Endothelial cell of umbilical vein (primary cell): ENCODE measurements around the gene DIP2B. TPM values are rescaled to one million over a fixed set of nuclear protein-coding genes. Genes with fewer than 3 reads are reported as not detected.
A peak's percentile ranks its signal among the peaks of the same experiment; 100 is the strongest.

ENCODE experiments used
- BruUV-seq: library from RNA; stranded (reverse); fragments of 400-500 nt; replicated peaks from 2 replicates; lab custom pipeline; 2021; lab: Mats Ljungman, UMichigan
- CTCF ChIA-PET: fragments of 300-600, 350-600 bp; sonication (Branson Sonifier 250); formaldehyde crosslinking; loops from one replicate; lab custom pipeline; 2021; ENCODE audit warnings: antibody characterized with exemption, inconsistent platforms; lab: Charles Lee
- POLR2A ChIA-PET: fragments of 300-600, 350-600 bp; sonication (Branson Sonifier 250); formaldehyde crosslinking; loops from one replicate; lab custom pipeline; 2021; ENCODE audit warnings: antibody characterized with exemption, inconsistent platforms; lab: Charles Lee
- DNase-seq: peaks from one replicate; pipeline ENCODE4 v3.0.0-alpha.2; 2011; ENCODE audit warnings: low read depth, low spot score
- FAIRE-seq: peaks from 2 replicates; lab custom pipeline; 2011; peaks lifted over from hg19 to GRCh38; lab: Jason Lieb, UNC
- H2AFZ ChIP-seq: 2 replicates; pipeline ENCODE4 v1.6.0; 2012; ENCODE audit warnings: low read depth, low read length, control low read depth, inconsistent platforms
- H3K27ac ChIP-seq: 2 replicates; pipeline ENCODE4 v1.5.1; 2011; ENCODE audit warnings: low read depth, mild to moderate bottlenecking, control low read depth, low read length, moderate library complexity; ENCODE audit not compliant: insufficient read depth
- H3K27me3 ChIP-seq, 2 experiments: 2 replicates each; pipeline versions ENCODE4 v1.6.0 to v1.6.1; 2011; ENCODE audit warnings: low read length in 2 of 2, mixed read lengths in 1 of 2; ENCODE audit not compliant: control insufficient read depth in 2 of 2, insufficient read depth in 2 of 2
- H3K36me3 ChIP-seq, 2 experiments: 2 replicates in 1 of 2; 3 replicates in 1 of 2; pipeline ENCODE4 v1.5.1; 2011; ENCODE audit warnings: low read length in 2 of 2, mild to moderate bottlenecking in 1 of 2, moderate library complexity in 1 of 2; ENCODE audit not compliant: control insufficient read depth in 2 of 2, insufficient read depth in 2 of 2; ENCODE audit errors: extremely low read depth in 1 of 2
- H3K4me1 ChIP-seq: 3 replicates; pipeline ENCODE4 v1.5.1; 2011; ENCODE audit warnings: mild to moderate bottlenecking, low read length; ENCODE audit not compliant: control insufficient read depth, insufficient read depth; ENCODE audit errors: extremely low read depth
- H3K4me2 ChIP-seq: 2 replicates; pipeline ENCODE4 v1.6.1; 2011; ENCODE audit warnings: low read length, control low read depth, mixed read lengths; ENCODE audit not compliant: insufficient read depth
- H3K4me3 ChIP-seq, 3 experiments: fragments of 200-600 bp in 1 of 3; sonication (generic), shearing (Covaris generic) in 1 of 3; replicated peaks in 1 of 3; 2 replicates each; pipeline ENCODE4 v1.5.1; 2011 to 2016; ENCODE audit warnings: control low read depth in 3 of 3, low read length in 3 of 3, mild to moderate bottlenecking in 2 of 3, inconsistent platforms in 1 of 3, low read depth in 1 of 3, moderate library complexity in 1 of 3; ENCODE audit not compliant: insufficient read depth in 1 of 3
- H3K79me2 ChIP-seq: 2 replicates; pipeline ENCODE4 v1.6.0; 2012; ENCODE audit warnings: low read length, inconsistent platforms; ENCODE audit not compliant: control insufficient read depth, insufficient read depth
- H3K9ac ChIP-seq: replicated peaks from 2 replicates; pipeline ENCODE3; 2011; ENCODE audit warnings: low read length, control low read depth; ENCODE audit not compliant: insufficient read depth; ENCODE audit errors: extremely low read depth
- H3K9me1 ChIP-seq: replicated peaks from 3 replicates; pipeline ENCODE4 v1.6.0; 2011; ENCODE audit warnings: mild to moderate bottlenecking, low read length; ENCODE audit not compliant: control insufficient read depth, insufficient read depth; ENCODE audit errors: extremely low read depth
- H3K9me3 ChIP-seq: replicated peaks from 2 replicates; pipeline ENCODE4 v1.5.1; 2012; ENCODE audit warnings: low read length, inconsistent platforms; ENCODE audit not compliant: control insufficient read depth, insufficient read depth
- H4K20me1 ChIP-seq: replicated peaks from 2 replicates; pipeline ENCODE3; 2011; ENCODE audit warnings: mild to moderate bottlenecking, low read length; ENCODE audit not compliant: control insufficient read depth, insufficient read depth; ENCODE audit errors: extremely low read depth
- EZH2 ChIP-seq: IDR thresholded peaks from 2 replicates; pipeline ENCODE4 v1.6.1; 2012; ENCODE audit warnings: borderline replicate concordance, low read depth, mild to moderate bottlenecking, moderate library complexity, low read length, inconsistent platforms; ENCODE audit not compliant: severe bottlenecking
- FOS ChIP-seq: IDR thresholded peaks from 2 replicates; pipeline ENCODE4 v1.6.1; 2011; ENCODE audit warnings: mild to moderate bottlenecking, low read length, moderate library complexity, borderline replicate concordance; ENCODE audit not compliant: insufficient read depth
- GATA2 ChIP-seq: IDR thresholded peaks from 2 replicates; pipeline ENCODE4 v1.7.0; 2011; ENCODE audit warnings: low read depth, mild to moderate bottlenecking, moderate library complexity, mixed read lengths, low read length; ENCODE audit not compliant: insufficient read length, insufficient read depth
- JUN ChIP-seq: IDR thresholded peaks from 2 replicates; pipeline ENCODE4 v1.6.1; 2011; ENCODE audit warnings: borderline replicate concordance, low read depth; ENCODE audit not compliant: insufficient read length, insufficient read depth
- MYC ChIP-seq: IDR thresholded peaks from one replicate; pipeline ENCODE4 v1.6.1; 2011; ENCODE audit warnings: mild to moderate bottlenecking, low read depth, low read length
- POLR2A ChIP-seq: IDR thresholded peaks from 2 replicates; pipeline ENCODE4 v1.6.1; 2012; ENCODE audit warnings: low read depth, mild to moderate bottlenecking, control low read depth, low read length
- POLR2AphosphoS5 ChIP-seq: IDR thresholded peaks from 2 replicates; pipeline ENCODE4 v1.6.1; 2012; ENCODE audit warnings: low read depth, mild to moderate bottlenecking, control low read depth, low read length, moderate library complexity; ENCODE audit not compliant: insufficient read depth
- dilution Hi-C: fragments of 300-500 bp; cut with MboI; formaldehyde crosslinking; loops from one replicate; pipeline ENCODE4 v1.15.0; 2019; ENCODE audit warnings: low sequenced_read_pairs; ENCODE audit not compliant: extremely low pct_ligation_motif_present
- intact Hi-C: fragments of 100-400 bp; cut with micrococcal nuclease; formaldehyde crosslinking; loops from one replicate; pipeline ENCODE4 v1.10.0; 2022
- polyA plus RNA-seq, 4 experiments: library from polyadenylated mRNA; depleted of rRNA in 3 of 4; stranded (reverse) in 3 of 4; unstranded in 1 of 4; fragments of >200 nt; gene quantifications; 2 replicates each; pipeline versions ENCODE4 v1.2.1 to v1.2.3, GENCODE V29; 2011 to 2012; ENCODE audit warnings: missing spikeins in 1 of 4
- total RNA-seq: library from RNA; stranded (reverse); gene quantifications from 2 replicates; pipeline ENCODE4 v1.2.3, GENCODE V29; 2021
- TF ChIP-seq, protein P1 (sequence below): IDR thresholded peaks from 2 replicates; pipeline ENCODE4 v1.6.1; 2011; ENCODE audit not compliant: insufficient read depth, insufficient read length
- TF ChIP-seq, protein P2 (sequence below), 2 donors: IDR thresholded peaks; 1 replicate in 1 of 2; 2 replicates in 1 of 2; pipeline ENCODE4 v1.5.1; 2011; ENCODE audit warnings: low read length in 2 of 2, mild to moderate bottlenecking in 2 of 2, moderate library complexity in 2 of 2, control low read depth in 1 of 2, inconsistent platforms in 1 of 2, low read depth in 1 of 2; ENCODE audit not compliant: insufficient read depth in 1 of 2; ENCODE audit errors: extremely low read depth in 1 of 2

The DIP2B gene
- total and polyA plus RNA-seq, 2 donors (not counting 3 experiments of a cell fraction or from before 2014, with no cell fraction given) = 14.5 to 28.0 TPM

DNA sequence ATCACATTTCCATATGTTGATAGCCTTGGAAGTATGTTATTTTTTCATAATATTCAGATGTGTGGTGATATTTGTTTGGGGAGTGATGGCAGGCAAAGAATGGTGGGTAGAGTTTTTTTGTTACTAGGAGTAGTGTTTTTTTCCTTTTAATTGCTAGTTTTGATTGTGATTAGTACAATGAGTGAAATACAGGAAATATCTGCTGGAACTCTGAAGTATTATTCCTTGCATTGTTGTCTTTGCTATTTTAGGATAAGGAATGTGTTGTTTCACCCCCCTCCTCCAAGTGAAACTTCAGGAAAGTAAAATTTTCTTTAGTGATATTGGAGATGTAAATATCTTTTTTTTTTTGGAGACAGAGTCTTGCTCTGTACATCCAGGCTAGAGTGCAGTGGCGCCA, 105.4 kb downstream of the DIP2B start:
- POLR2A ChIA-PET = no interaction called here
- FAIRE-seq (peak; percentile 33), DNase-seq (peak; percentile 63)
- TF ChIP-seq JUN (no peak), FOS (no peak), POLR2A (no peak), GATA2 (no peak), MYC (no peak), EZH2 (no peak), POLR2AphosphoS5 (no peak)
- TF ChIP-seq, protein P1, sequence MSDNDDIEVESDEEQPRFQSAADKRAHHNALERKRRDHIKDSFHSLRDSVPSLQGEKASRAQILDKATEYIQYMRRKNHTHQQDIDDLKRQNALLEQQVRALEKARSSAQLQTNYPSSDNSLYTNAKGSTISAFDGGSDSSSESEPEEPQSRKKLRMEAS = no peak
- TF ChIP-seq, protein P2, sequence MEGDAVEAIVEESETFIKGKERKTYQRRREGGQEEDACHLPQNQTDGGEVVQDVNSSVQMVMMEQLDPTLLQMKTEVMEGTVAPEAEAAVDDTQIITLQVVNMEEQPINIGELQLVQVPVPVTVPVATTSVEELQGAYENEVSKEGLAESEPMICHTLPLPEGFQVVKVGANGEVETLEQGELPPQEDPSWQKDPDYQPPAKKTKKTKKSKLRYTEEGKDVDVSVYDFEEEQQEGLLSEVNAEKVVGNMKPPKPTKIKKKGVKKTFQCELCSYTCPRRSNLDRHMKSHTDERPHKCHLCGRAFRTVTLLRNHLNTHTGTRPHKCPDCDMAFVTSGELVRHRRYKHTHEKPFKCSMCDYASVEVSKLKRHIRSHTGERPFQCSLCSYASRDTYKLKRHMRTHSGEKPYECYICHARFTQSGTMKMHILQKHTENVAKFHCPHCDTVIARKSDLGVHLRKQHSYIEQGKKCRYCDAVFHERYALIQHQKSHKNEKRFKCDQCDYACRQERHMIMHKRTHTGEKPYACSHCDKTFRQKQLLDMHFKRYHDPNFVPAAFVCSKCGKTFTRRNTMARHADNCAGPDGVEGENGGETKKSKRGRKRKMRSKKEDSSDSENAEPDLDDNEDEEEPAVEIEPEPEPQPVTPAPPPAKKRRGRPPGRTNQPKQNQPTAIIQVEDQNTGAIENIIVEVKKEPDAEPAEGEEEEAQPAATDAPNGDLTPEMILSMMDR (IDR thresholded peaks at IDR 0.05; ENCODE audit: extremely low read depth in 1 of 2, insufficient read depth in 1 of 2, low read depth in 1 of 2, low read length in 2 of 2) = no peak
- Histone ChIP-seq H3K9me1 (no peaks in the 10 kb centered on the region), H3K4me1 (peaks cover 17% of the 10 kb centered on the region), H2AFZ (no peak overlapping the region), H3K4me2 (peak overlapping the region; percentile 34), H3K79me2 (peaks cover 2% of the 10 kb centered on the region), H3K9ac (no peak overlapping the region), H3K36me3 (no peaks in the 10 kb centered on the region), H3K4me3 (no peak overlapping the region), H3K27me3 (no peaks in the 10 kb centered on the region), H3K27ac (no peak overlapping the region), H4K20me1 (no peaks in the 10 kb centered on the region), H3K9me3 (no peaks in the 10 kb centered on the region)
- dilution Hi-C loops = no loop called here
- no TSS peak for BruUV-seq
- CTCF ChIA-PET = interaction anchor here (1.5 to 3.0 kb wide), 4 partner anchors 10 to 105 kb away, joined by 4 to 11 read pairs (median 4); partner anchors contain the start of gene DIP2B
- intact Hi-C loops = no loop called here
